Measurements from ENCODE around the gene ERC2. TPM values are rescaled to one million over a fixed set of nuclear protein-coding genes. Genes with fewer than 3 reads are reported as not detected.
A peak's percentile ranks its signal among the peaks of the same experiment; 100 is the strongest.

Gene ERC2
- total and polyA plus RNA-seq, 2 of the 13 experiments (the other 11 are each of a cell fraction or from before 2014, with no cell fraction given) = 0.16 to 0.22 TPM

DNA sequence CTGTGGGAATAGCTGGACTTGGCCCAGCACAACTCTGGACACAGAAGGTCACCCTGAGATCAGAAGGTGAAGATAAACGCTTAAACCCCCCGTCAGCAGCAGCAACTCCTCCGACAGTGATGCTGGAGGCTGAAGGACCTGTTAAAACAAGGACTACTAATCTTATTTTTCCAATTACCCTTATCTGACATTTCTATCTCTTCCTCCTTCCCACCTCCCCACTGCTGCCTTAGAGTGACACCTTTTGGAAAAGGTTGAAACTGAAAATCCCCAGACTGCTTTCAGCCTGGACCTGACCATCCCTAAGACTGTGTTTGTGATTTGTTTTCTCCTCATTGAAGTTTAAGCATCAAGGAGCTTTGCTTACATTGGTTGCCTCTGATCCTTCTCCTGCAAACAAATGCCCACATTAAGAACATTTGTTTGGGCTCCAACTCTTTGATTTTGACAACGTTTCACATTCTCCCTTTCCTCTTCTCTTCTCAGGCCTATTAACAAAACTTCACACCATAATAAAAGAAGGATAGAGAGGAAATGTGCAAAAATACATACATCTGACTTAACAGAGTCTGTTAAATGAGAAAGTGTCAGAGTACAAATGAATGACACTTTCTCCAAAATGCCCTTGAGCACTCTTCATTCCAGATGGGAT, 570.6 kb downstream of the ERC2 start:
- Histone ChIP-seq H3K9ac (ENCODE audit: insufficient read depth, low read depth, low read length) (no peak overlapping the region), H4K20me1 (ENCODE audit: insufficient read depth, low read length) (no peaks in the 10 kb centered on the region), H3K9me3 (ENCODE audit: low read length) (no peaks in the 10 kb centered on the region), H3K4me3 (replicated peaks in 1 of 3; ENCODE audit: insufficient read depth in 1 of 3, low read depth in 2 of 3, low read length in 3 of 3) (no peak overlapping the region), H2AFZ (ENCODE audit: low read length) (no peak overlapping the region), H3K36me3 (replicated peaks in 1 of 2; ENCODE audit: control insufficient read depth in 1 of 2, insufficient read depth in 2 of 2, low read length in 2 of 2) (no peaks in the 10 kb centered on the region), H3K4me1 (ENCODE audit: insufficient read depth, low read length) (no peaks in the 10 kb centered on the region), H3K27me3 (ENCODE audit: control insufficient read depth in 1 of 2, insufficient read depth in 2 of 2, low read length in 2 of 2) (no peaks in the 10 kb centered on the region; a peak in 1 of 5 replicates), H3K79me2 (ENCODE audit: insufficient read depth, low read length) (no peaks in the 10 kb centered on the region), H3K4me2 (ENCODE audit: low read depth, low read length) (no peak overlapping the region), H3K27ac (ENCODE audit: extremely low read length, insufficient read depth, low read length) (no peak overlapping the region)
- ChIA-PET CTCF (ENCODE audit: low intra/inter-chr PET ratio, low total read pairs) (no interaction called here), POLR2A (no interaction called here)
- 0 out of 2 replicates have a peak, but pooled peaks have one; percentile 15 for TF ChIP-seq STAG1 (CRISPR knock-in tag; IDR thresholded peaks at IDR 0.05)
- TF ChIP-seq SPEN (CRISPR knock-in tag; IDR thresholded peaks at IDR 0.05; ENCODE audit: low read depth) = no peak
- FAIRE-seq = no peak
- no peak for DNase-seq (ENCODE audit: low spot score)
- in situ Hi-C loops (cut with HindIII; ENCODE audit: extremely low pct_ligation_motif_present, low pct_unique_long_range_greater_than_20kb) = no loop called here
- under 1% methylated on average over 4 of the region's 4 CpGs for WGBS (ENCODE audit: low lambda C conversion rate)
- no TSS peak for BruUV-seq (replicated peaks)
- intact Hi-C loops (cut with micrococcal nuclease; ENCODE audit: unreplicated experiment) = no loop called here
- ATAC-seq = no peak

DNA sequence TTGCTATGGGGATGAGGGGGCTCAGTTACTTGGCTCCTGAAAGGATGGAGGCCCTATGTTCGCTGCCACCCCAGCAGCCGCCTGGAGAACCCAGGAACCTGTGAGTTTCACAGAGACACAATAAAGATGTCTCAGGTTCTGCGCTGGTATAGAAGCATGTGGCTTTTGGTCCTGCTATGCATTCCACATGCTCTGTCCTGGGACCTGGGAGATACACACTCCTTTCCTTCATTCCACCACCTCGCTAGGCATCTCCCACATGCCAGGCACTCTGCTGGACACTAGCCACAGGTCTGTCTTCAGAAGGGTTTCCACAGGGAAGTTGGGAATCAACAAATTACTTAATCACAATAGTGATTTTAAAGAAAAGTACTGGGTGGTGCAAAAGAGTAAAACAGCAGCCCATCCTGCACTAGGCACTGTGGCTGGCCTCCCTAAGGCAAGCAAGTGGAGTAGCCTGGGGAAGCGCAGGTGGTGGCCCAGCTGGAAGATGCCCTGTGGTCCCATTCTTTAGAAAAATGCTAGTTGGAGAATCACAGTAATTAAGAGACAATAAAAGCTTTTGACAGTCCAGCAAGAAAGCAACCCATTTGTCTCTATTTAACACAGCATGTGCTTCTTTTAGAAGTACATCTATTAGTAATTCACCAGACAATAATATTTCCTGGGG, 572.2 kb downstream of the ERC2 start:
- intact Hi-C loops (cut with micrococcal nuclease; ENCODE audit: unreplicated experiment) (no loop called here), in situ Hi-C loops (cut with HindIII; ENCODE audit: extremely low pct_ligation_motif_present, low pct_unique_long_range_greater_than_20kb) (no loop called here)
- Histone ChIP-seq H3K4me3 (replicated peaks in 1 of 3; ENCODE audit: insufficient read depth in 1 of 3, low read depth in 2 of 3, low read length in 3 of 3) (no peak overlapping the region), H3K4me1 (ENCODE audit: insufficient read depth, low read length) (no peaks in the 10 kb centered on the region), H3K79me2 (ENCODE audit: insufficient read depth, low read length) (no peaks in the 10 kb centered on the region), H3K4me2 (ENCODE audit: low read depth, low read length) (no peak overlapping the region), H2AFZ (ENCODE audit: low read length) (no peak overlapping the region), H3K36me3 (replicated peaks in 1 of 2; ENCODE audit: control insufficient read depth in 1 of 2, insufficient read depth in 2 of 2, low read length in 2 of 2) (no peaks in the 10 kb centered on the region), H4K20me1 (ENCODE audit: insufficient read depth, low read length) (no peaks in the 10 kb centered on the region), H3K9ac (ENCODE audit: insufficient read depth, low read depth, low read length) (no peak overlapping the region), H3K9me3 (ENCODE audit: low read length) (no peaks in the 10 kb centered on the region), H3K27ac (ENCODE audit: extremely low read length, insufficient read depth, low read length) (no peak overlapping the region), H3K27me3 (ENCODE audit: control insufficient read depth in 1 of 2, insufficient read depth in 2 of 2, low read length in 2 of 2) (no peaks in the 10 kb centered on the region; a peak in 1 of 5 replicates)
- POLR2A ChIA-PET = no interaction called here
- BruUV-seq (replicated peaks) = no TSS peak
- ATAC-seq (no peak), DNase-seq (ENCODE audit: low spot score) (no peak), FAIRE-seq (no peak)
- CTCF ChIA-PET (ENCODE audit: low intra/inter-chr PET ratio, low total read pairs) = no interaction called here
- WGBS (ENCODE audit: low lambda C conversion rate) = 15% methylated on average over 5 of the region's 5 CpGs
- TF ChIP-seq ZNF326 (CRISPR knock-in tag; IDR thresholded peaks at IDR 0.05; ENCODE audit: borderline replicate concordance) (no peak), BORCS8-MEF2B (CRISPR knock-in tag; IDR thresholded peaks at IDR 0.05) (no peak), ZNF232 (CRISPR knock-in tag; IDR thresholded peaks at IDR 0.05; ENCODE audit: borderline replicate concordance) (no peak), CENPX (CRISPR knock-in tag; IDR thresholded peaks at IDR 0.05) (no peak)
- TF ChIP-seq, protein P1, sequence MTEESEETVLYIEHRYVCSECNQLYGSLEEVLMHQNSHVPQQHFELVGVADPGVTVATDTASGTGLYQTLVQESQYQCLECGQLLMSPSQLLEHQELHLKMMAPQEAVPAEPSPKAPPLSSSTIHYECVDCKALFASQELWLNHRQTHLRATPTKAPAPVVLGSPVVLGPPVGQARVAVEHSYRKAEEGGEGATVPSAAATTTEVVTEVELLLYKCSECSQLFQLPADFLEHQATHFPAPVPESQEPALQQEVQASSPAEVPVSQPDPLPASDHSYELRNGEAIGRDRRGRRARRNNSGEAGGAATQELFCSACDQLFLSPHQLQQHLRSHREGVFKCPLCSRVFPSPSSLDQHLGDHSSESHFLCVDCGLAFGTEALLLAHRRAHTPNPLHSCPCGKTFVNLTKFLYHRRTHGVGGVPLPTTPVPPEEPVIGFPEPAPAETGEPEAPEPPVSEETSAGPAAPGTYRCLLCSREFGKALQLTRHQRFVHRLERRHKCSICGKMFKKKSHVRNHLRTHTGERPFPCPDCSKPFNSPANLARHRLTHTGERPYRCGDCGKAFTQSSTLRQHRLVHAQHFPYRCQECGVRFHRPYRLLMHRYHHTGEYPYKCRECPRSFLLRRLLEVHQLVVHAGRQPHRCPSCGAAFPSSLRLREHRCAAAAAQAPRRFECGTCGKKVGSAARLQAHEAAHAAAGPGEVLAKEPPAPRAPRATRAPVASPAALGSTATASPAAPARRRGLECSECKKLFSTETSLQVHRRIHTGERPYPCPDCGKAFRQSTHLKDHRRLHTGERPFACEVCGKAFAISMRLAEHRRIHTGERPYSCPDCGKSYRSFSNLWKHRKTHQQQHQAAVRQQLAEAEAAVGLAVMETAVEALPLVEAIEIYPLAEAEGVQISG (CRISPR knock-in tag; IDR thresholded peaks at IDR 0.05) = no peak
- TF ChIP-seq, protein P2, sequence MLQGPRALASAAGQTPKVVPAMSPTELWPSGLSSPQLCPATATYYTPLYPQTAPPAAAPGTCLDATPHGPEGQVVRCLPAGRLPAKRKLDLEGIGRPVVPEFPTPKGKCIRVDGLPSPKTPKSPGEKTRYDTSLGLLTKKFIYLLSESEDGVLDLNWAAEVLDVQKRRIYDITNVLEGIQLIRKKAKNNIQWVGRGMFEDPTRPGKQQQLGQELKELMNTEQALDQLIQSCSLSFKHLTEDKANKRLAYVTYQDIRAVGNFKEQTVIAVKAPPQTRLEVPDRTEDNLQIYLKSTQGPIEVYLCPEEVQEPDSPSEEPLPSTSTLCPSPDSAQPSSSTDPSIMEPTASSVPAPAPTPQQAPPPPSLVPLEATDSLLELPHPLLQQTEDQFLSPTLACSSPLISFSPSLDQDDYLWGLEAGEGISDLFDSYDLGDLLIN (CRISPR knock-in tag; IDR thresholded peaks at IDR 0.05; ENCODE audit: borderline replicate concordance) = no peak
- TF ChIP-seq, protein P3, sequence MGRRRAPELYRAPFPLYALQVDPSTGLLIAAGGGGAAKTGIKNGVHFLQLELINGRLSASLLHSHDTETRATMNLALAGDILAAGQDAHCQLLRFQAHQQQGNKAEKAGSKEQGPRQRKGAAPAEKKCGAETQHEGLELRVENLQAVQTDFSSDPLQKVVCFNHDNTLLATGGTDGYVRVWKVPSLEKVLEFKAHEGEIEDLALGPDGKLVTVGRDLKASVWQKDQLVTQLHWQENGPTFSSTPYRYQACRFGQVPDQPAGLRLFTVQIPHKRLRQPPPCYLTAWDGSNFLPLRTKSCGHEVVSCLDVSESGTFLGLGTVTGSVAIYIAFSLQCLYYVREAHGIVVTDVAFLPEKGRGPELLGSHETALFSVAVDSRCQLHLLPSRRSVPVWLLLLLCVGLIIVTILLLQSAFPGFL (CRISPR knock-in tag; IDR thresholded peaks at IDR 0.05) = no peak
- TF ChIP-seq, protein P4, sequence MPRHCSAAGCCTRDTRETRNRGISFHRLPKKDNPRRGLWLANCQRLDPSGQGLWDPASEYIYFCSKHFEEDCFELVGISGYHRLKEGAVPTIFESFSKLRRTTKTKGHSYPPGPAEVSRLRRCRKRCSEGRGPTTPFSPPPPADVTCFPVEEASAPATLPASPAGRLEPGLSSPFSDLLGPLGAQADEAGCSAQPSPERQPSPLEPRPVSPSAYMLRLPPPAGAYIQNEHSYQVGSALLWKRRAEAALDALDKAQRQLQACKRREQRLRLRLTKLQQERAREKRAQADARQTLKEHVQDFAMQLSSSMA (CRISPR knock-in tag; IDR thresholded peaks at IDR 0.05) = no peak
